Natural killer cell (primary cell): ENCODE measurements around the gene TUBB2B. TPM values are rescaled to one million over a fixed set of nuclear protein-coding genes. Genes with fewer than 3 reads are reported as not detected.
"Not testable (repeated sequence)": the region's sequence is repeated elsewhere in the genome, so short reads cannot be mapped to it uniquely, and the experiment has no call there.

Source experiments
- ATAC-seq, 3 donors: fragments of 150-1000 bp in 2 of 3; fragments of 200-7000 bp in 1 of 3; cut with Tn5 transposase; 1 replicate in 1 of 3; 2 replicates in 2 of 3; pipeline ENCODE4 v1.10.0; 2021; ENCODE audit warnings: mild to moderate bottlenecking in 2 of 3, moderate library complexity in 2 of 3
- DNase-seq, 2 donors: peaks; one replicate each; pipeline versions ENCODE4 v3.0.0 to v3.0.0-alpha.2; 2013 to 2021; ENCODE audit warnings: mixed read lengths in 1 of 2
- H3K27ac ChIP-seq: one replicate; pipeline ENCODE4 v1.5.1; 2013; ENCODE audit warnings: mild to moderate bottlenecking, low read length
- H3K27me3 ChIP-seq: one replicate; pipeline ENCODE4 v1.6.1; 2013; ENCODE audit warnings: low read length; ENCODE audit not compliant: control insufficient read depth, insufficient read depth
- H3K36me3 ChIP-seq: one replicate; pipeline ENCODE4 v1.6.1; 2013; ENCODE audit warnings: low read length; ENCODE audit not compliant: control insufficient read depth, insufficient read depth
- H3K4me1 ChIP-seq: one replicate; pipeline ENCODE4 v1.6.1; 2013; ENCODE audit warnings: low read length; ENCODE audit not compliant: control insufficient read depth, insufficient read depth
- H3K4me3 ChIP-seq: one replicate; pipeline ENCODE4 v1.5.1; 2013; ENCODE audit warnings: low read length
- H3K9me3 ChIP-seq: one replicate; pipeline ENCODE4 v1.6.1; 2013; ENCODE audit warnings: low read length; ENCODE audit not compliant: control insufficient read depth, insufficient read depth
- H3K27ac Mint-ChIP-seq, 2 donors: one replicate each; pipeline ENCODE4 v1.8.0; 2022; ENCODE audit warnings: mild to moderate bottlenecking in 2 of 2, mixed read lengths in 2 of 2, moderate library complexity in 1 of 2
- H3K27me3 Mint-ChIP-seq, 2 donors: one replicate each; pipeline ENCODE4 v1.8.0; 2022; ENCODE audit warnings: low read depth in 2 of 2, mixed read lengths in 2 of 2
- H3K36me3 Mint-ChIP-seq: one replicate; pipeline ENCODE4 v1.8.0; 2022; ENCODE audit warnings: mixed read lengths
- H3K4me1 Mint-ChIP-seq, 2 donors: one replicate each; pipeline ENCODE4 v1.8.0; 2022; ENCODE audit warnings: mixed read lengths in 2 of 2
- H3K4me3 Mint-ChIP-seq: one replicate; pipeline ENCODE4 v1.8.0; 2022; ENCODE audit warnings: mild to moderate bottlenecking, moderate library complexity, mixed read lengths
- H3K9me3 Mint-ChIP-seq, 2 donors: one replicate each; pipeline ENCODE4 v1.8.0; 2022; ENCODE audit warnings: mixed read lengths in 2 of 2
- CTCF ChIP-seq: fragments of 200-600 bp; IDR thresholded peaks from one replicate; pipeline ENCODE4 v1.8.0; 2022; ENCODE audit warnings: antibody characterized with exemption
- WGBS: methylation state at CpG from one replicate; pipeline ENCODE4 v1.1.7; 2013; ENCODE audit warnings: missing lambda C conversion rate; ENCODE audit not compliant: insufficient coverage; 5-methylcytosine and 5-hydroxymethylcytosine counted together
- intact Hi-C: fragments of 100-400 bp; cut with micrococcal nuclease; formaldehyde crosslinking; loops from one replicate; pipeline ENCODE4 v1.14.2; 2022
- total RNA-seq, 4 donors: library from RNA; stranded (reverse); fragments of 120-200 nt in 1 of 4; gene quantifications; one replicate each; pipeline versions ENCODE4 v1.2.3 to v1.2.4, GENCODE V29; 2013 to 2022

Gene TUBB2B
- total RNA-seq, 3 donors from 2014 or later (not counting 1 experiment from before 2014, with no cell fraction given) = 0.66 to 0.75 TPM; not detected in 1

DNA sequence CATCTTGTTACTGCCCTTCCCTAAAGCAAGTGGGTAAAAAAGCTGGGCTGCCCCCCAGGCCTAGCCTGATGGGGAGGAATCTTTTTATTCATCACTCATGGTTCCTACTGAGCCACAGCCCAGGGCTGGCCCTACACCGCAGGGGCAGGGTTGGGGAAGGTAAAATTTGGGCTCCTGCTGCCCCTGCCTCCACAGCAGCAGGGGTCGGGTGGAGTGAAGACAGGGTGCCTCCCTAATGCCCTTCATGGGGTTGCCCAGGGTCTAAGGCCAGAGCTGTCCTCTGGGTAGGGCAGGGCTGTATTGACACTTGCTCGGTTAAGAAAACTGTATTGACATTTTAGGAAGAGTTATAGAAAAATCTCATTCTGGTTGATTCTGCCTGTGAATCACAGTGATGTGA is 22.4 kb upstream of the TUBB2B start:
- Mint-ChIP-seq H3K9me3 (no peaks in the 10 kb centered on the region), H3K4me3 (no peak overlapping the region), H3K27me3 (peaks cover 32 to 41% of the 10 kb centered on the region in 2 donors), H3K36me3 (no peaks in the 10 kb centered on the region), H3K27ac (no peak overlapping the region), H3K4me1 (peaks cover 8 to 12% of the 10 kb centered on the region in 2 donors)
- no peak for DNase-seq
- no peak overlapping the region for H3K4me3 ChIP-seq
- peaks cover 10% of the 10 kb centered on the region for H3K4me1 ChIP-seq
- TF ChIP-seq CTCF = no peak
- intact Hi-C loops = loop anchor here (5.0 kb wide), 1 partner anchor 253 kb away; the partner anchor contains the start of gene NQO2
- H3K27me3 ChIP-seq = peaks cover 3% of the 10 kb centered on the region
- H3K36me3 ChIP-seq = no peaks in the 10 kb centered on the region
- H3K9me3 ChIP-seq = no peaks in the 10 kb centered on the region
- 93% methylated on average over 3 of the region's 3 CpGs for WGBS
- H3K27ac ChIP-seq = no peak overlapping the region
- ATAC-seq = no peak

DNA sequence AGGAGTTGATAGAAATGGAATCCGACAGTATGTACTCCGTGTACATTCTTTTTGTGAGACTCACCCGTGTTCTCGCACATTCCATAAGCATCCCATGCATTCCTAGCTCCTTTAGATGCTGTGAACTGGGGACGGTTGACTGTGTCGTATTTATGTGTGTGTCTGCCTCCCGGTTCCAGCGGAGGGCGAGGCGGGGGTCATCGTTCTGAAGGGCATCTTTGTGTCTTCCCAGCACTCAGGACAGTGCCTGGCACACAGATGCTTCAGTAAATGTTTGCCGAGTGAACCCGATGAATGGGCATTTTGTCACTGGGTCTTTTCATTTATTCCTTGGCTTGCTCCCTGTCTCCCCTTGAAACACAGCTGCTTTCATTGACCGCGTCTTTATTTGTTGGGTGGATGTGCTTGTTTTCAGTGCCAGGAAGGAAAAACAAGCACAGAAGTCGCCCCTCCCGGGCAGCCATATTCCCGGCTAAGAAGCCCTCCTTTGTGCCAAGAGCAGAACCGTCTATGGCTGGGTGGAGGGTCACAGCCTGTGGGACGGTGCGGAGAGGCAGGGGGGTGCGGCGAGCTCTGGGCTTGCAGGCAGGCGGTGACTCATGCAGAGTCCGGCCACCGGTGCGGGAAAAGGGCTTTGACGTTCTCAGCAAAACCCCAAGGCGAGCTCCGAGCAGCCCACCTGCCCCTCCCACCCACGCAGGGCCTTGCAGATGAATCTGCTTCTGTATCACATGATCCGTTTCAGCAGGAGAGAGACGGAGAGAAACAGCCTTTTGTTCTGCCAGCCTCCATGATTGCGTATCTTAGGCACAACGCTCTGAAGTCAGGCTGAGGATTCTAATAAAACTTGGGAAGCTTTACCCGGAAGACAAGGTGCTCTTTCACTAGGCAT is 20.0 kb upstream of the TUBB2B start:
- no peak overlapping the region for H3K27ac ChIP-seq
- peaks cover 8 to 12% of the 10 kb centered on the region in 2 donors for H3K4me1 Mint-ChIP-seq
- H3K27ac Mint-ChIP-seq = no peak overlapping the region
- no peaks in the 10 kb centered on the region for H3K9me3 Mint-ChIP-seq
- peaks cover 48 to 61% of the 10 kb centered on the region in 2 donors for H3K27me3 Mint-ChIP-seq
- H3K36me3 ChIP-seq = no peaks in the 10 kb centered on the region
- WGBS = 65% methylated on average over 36 of the region's 36 CpGs
- ATAC-seq (no peak), DNase-seq (no peak)
- TF ChIP-seq CTCF = no peak
- peaks cover 5% of the 10 kb centered on the region for H3K27me3 ChIP-seq
- no peaks in the 10 kb centered on the region for H3K9me3 ChIP-seq
- intact Hi-C loops = no loop called here
- peaks cover 10% of the 10 kb centered on the region for H3K4me1 ChIP-seq
- H3K4me3 ChIP-seq = no peak overlapping the region
- no peaks in the 10 kb centered on the region for H3K36me3 Mint-ChIP-seq
- no peak overlapping the region for H3K4me3 Mint-ChIP-seq

- Histone ChIP-seq H3K4me1 (no peaks in the 10 kb centered on the region), H3K27ac (no peak overlapping the region), H3K36me3 (no peaks in the 10 kb centered on the region), H3K27me3 (peaks cover 4% of the 10 kb centered on the region), H3K4me3 (no peak overlapping the region), H3K9me3 (no peaks in the 10 kb centered on the region)
- TF ChIP-seq CTCF = no peak
- Mint-ChIP-seq H3K36me3 (no peaks in the 10 kb centered on the region), H3K27ac (no peak overlapping the region), H3K4me1 (no peaks in the 10 kb centered on the region), H3K4me3 (no peak overlapping the region), H3K9me3 (no peaks in the 10 kb centered on the region), H3K27me3 (peaks cover 40 to 71% of the 10 kb centered on the region in 2 donors)
- no peak for ATAC-seq
- intact Hi-C loops = no loop called here
- DNase-seq = no peak
- WGBS = 92% methylated on average over 5 of the region's 5 CpGs
These were observed 17.8 kb upstream of the TUBB2B start for GRCh38 chr6:3245216-3245615.

- H3K9me3 Mint-ChIP-seq, H3K4me1 Mint-ChIP-seq, H3K27ac ChIP-seq, H3K4me3 ChIP-seq, H3K36me3 ChIP-seq, H3K9me3 ChIP-seq, intact Hi-C loops, H3K27ac Mint-ChIP-seq, DNase-seq, H3K4me1 ChIP-seq, H3K27me3 ChIP-seq, H3K4me3 Mint-ChIP-seq, H3K36me3 Mint-ChIP-seq, ATAC-seq: not testable (repeated sequence)
- 98% methylated on average over 7 of the region's 7 CpGs for WGBS
- H3K27me3 Mint-ChIP-seq = peaks cover 41 to 71% of the 10 kb centered on the region in 2 donors
These were observed 17.3 kb upstream of the TUBB2B start for GRCh38 chr6:3244832-3245161.
